ENCODE measurements around the gene DAND5.

DAND5 gene

GRCh38 chr19:12995596-12996405 lies 26.4 kb downstream of the DAND5 start:
- no peak for DNase-seq

- DNase-seq = no peak
These were observed 27.2 kb downstream of the DAND5 start for GRCh38 chr19:12996406-12997094.

GRCh38 chr19:12997179-12997966 lies 28.0 kb downstream of the DAND5 start:
- no peak for DNase-seq

- DNase-seq = no peak
These were observed 28.9 kb downstream of the DAND5 start for GRCh38 chr19:12997967-12998940.

GRCh38 chr19:13001166-13001501 lies 31.8 kb downstream of the DAND5 start:
- DNase-seq = no peak

GRCh38 chr19:13001502-13002165 lies 32.3 kb downstream of the DAND5 start:
- no peak for DNase-seq

- DNase-seq = no peak
These were observed 33.0 kb downstream of the DAND5 start for GRCh38 chr19:13002166-13002898.

- DNase-seq = no peak
These were observed 33.7 kb downstream of the DAND5 start for GRCh38 chr19:13003081-13003480.

GRCh38 chr19:13004273-13004672 lies 34.9 kb downstream of the DAND5 start:
- no peak for DNase-seq

GRCh38 chr19:13005253-13005652 lies 35.9 kb downstream of the DAND5 start:
- no peak for DNase-seq

- no peak for DNase-seq
These were observed 36.5 kb downstream of the DAND5 start for GRCh38 chr19:13005861-13006370.

- no peak for DNase-seq
These were observed 37.3 kb downstream of the DAND5 start for GRCh38 chr19:13006431-13007281.

GRCh38 chr19:13007292-13008045 lies 38.1 kb downstream of the DAND5 start:
- DNase-seq = no peak

- DNase-seq = no peak
These were observed 39.8 kb downstream of the DAND5 start for GRCh38 chr19:13008926-13009787.

- DNase-seq = no peak
These were observed 40.9 kb downstream of the DAND5 start for GRCh38 chr19:13010038-13010991.

- no peak for DNase-seq
These were observed 41.7 kb downstream of the DAND5 start for GRCh38 chr19:13010992-13011652.
